Endodermal cell (in vitro differentiated cells): ENCODE measurements around the gene ASB15. TPM values are rescaled to one million over a fixed set of nuclear protein-coding genes. Genes with fewer than 3 reads are reported as not detected.

Source experiments
- DNase-seq: peaks from one replicate; pipeline ENCODE4 v3.0.0-alpha.2; 2017
- H3K27ac ChIP-seq: 2 replicates; pipeline ENCODE4 v1.5.1; 2013; ENCODE audit warnings: mild to moderate bottlenecking, low read depth, low read length, moderate library complexity
- H3K27me3 ChIP-seq: 2 replicates; pipeline ENCODE4 v1.6.1; 2013; ENCODE audit warnings: mild to moderate bottlenecking, low read length, moderate library complexity; ENCODE audit not compliant: insufficient read depth, control insufficient read depth, poor library complexity, severe bottlenecking
- H3K36me3 ChIP-seq: 2 replicates; pipeline ENCODE4 v1.7.0; 2013; ENCODE audit warnings: mild to moderate bottlenecking, low read length, moderate library complexity; ENCODE audit not compliant: control insufficient read depth, insufficient read depth
- H3K4me1 ChIP-seq: one replicate; pipeline ENCODE4 v1.7.0; 2013; ENCODE audit warnings: low read length; ENCODE audit not compliant: control insufficient read depth, insufficient read depth
- H3K4me3 ChIP-seq: 2 replicates; pipeline ENCODE4 v1.5.1; 2013; ENCODE audit warnings: mild to moderate bottlenecking, low read length, moderate library complexity
- H3K9ac ChIP-seq: 2 replicates; pipeline ENCODE4 v1.6.1; 2013; ENCODE audit warnings: mild to moderate bottlenecking, low read length, moderate library complexity; ENCODE audit not compliant: poor library complexity, severe bottlenecking; ENCODE audit errors: extremely low read depth
- H3K9me3 ChIP-seq: 2 replicates; pipeline ENCODE4 v1.6.1; 2013; ENCODE audit warnings: mild to moderate bottlenecking, low read length, moderate library complexity; ENCODE audit not compliant: control insufficient read depth
- H3K27ac Mint-ChIP-seq: 2 replicates; pipeline ENCODE4 v1.8.0; 2020; ENCODE audit warnings: mixed read lengths
- H3K27me3 Mint-ChIP-seq: 2 replicates; pipeline ENCODE4 v1.8.0; 2021; ENCODE audit warnings: mild to moderate bottlenecking, mixed read lengths; ENCODE audit not compliant: insufficient read depth
- H3K36me3 Mint-ChIP-seq: 2 replicates; pipeline ENCODE4 v1.8.0; 2020; ENCODE audit warnings: low read depth, mixed read lengths
- H3K4me1 Mint-ChIP-seq: 2 replicates; pipeline ENCODE4 v1.8.0; 2020; ENCODE audit warnings: mixed read lengths
- H3K4me3 Mint-ChIP-seq: 2 replicates; pipeline ENCODE4 v1.8.0; 2020; ENCODE audit warnings: mild to moderate bottlenecking, moderate library complexity, mixed read lengths
- H3K9me3 Mint-ChIP-seq: 2 replicates; pipeline ENCODE4 v1.8.0; 2020; ENCODE audit warnings: mild to moderate bottlenecking, mixed read lengths
- CTCF ChIP-seq: fragments of 200-600 bp; sonication (generic); conservative IDR thresholded peaks from 2 replicates; pipeline ENCODE4 v1.5.0; 2021; ENCODE audit warnings: antibody characterized with exemption, mild to moderate bottlenecking
- WGBS, 2 experiments: methylation state at CpG; one replicate each; pipeline versions ENCODE4 v1.1.5 to v1.1.7; 2013; ENCODE audit warnings: missing lambda C conversion rate in 2 of 2, mixed read lengths in 1 of 2; ENCODE audit not compliant: insufficient coverage in 1 of 2, insufficient read length in 1 of 2; 5-methylcytosine and 5-hydroxymethylcytosine counted together
- total RNA-seq, 2 donors: library from RNA; stranded (reverse); fragmentation: NEBNext Ultra II Directional in 1 of 2; extraction: Animal tissue kit (Norgen Biotek cat#: 25700) in 1 of 2; gene quantifications; 2 replicates in 1 of 2; 3 replicates in 1 of 2; pipeline ENCODE4 v1.2.1, GENCODE V29; 2021

ASB15 gene
- total RNA-seq, 2 donors from 2014 or later: not detected

- Mint-ChIP-seq H3K9me3 (no peaks in the 10 kb centered on the region), H3K36me3 (no peaks in the 10 kb centered on the region), H3K4me1 (peaks cover 14% of the 10 kb centered on the region), H3K27me3 (no peaks in the 10 kb centered on the region), H3K4me3 (no peak overlapping the region), H3K27ac (no peak overlapping the region)
- Histone ChIP-seq H3K27ac (no peak overlapping the region), H3K9me3 (no peaks in the 10 kb centered on the region), H3K9ac (no peak overlapping the region), H3K4me3 (no peak overlapping the region), H3K27me3 (no peaks in the 10 kb centered on the region), H3K4me1 (peaks cover 4% of the 10 kb centered on the region), H3K36me3 (no peaks in the 10 kb centered on the region)
- no peak for DNase-seq
- 83 to 84% methylated on average over 1 to 2 of the region's 2 CpGs for WGBS, 2 experiments
- TF ChIP-seq CTCF: no peak
Measured at GRCh38 chr7:123650595-123650994, 49.0 kb downstream of the ASB15 start.

GRCh38 chr7:123652406-123652805 is 50.8 kb downstream of the ASB15 start:
- DNase-seq: no peak
- H3K4me1 ChIP-seq: peaks cover 4% of the 10 kb centered on the region
- Mint-ChIP-seq H3K27ac (no peak overlapping the region), H3K36me3 (no peaks in the 10 kb centered on the region), H3K9me3 (no peaks in the 10 kb centered on the region), H3K4me3 (no peak overlapping the region), H3K27me3 (peaks cover 2% of the 10 kb centered on the region), H3K4me1 (peaks cover 14% of the 10 kb centered on the region)
- H3K4me3 ChIP-seq: no peak overlapping the region
- H3K27ac ChIP-seq: no peak overlapping the region
- 100% methylated on average over 1 of the region's 1 CpG; no CpG with 5 or more reads in 1 of the 2 experiments for WGBS, 2 experiments
- H3K27me3 ChIP-seq: no peaks in the 10 kb centered on the region
- H3K36me3 ChIP-seq: no peaks in the 10 kb centered on the region
- H3K9me3 ChIP-seq: no peaks in the 10 kb centered on the region
- no peak for TF ChIP-seq CTCF
- H3K9ac ChIP-seq: no peak overlapping the region

- Histone ChIP-seq H3K36me3 (no peaks in the 10 kb centered on the region), H3K4me1 (peaks cover 7% of the 10 kb centered on the region), H3K9ac (no peak overlapping the region), H3K27ac (no peak overlapping the region), H3K27me3 (no peaks in the 10 kb centered on the region), H3K9me3 (no peaks in the 10 kb centered on the region), H3K4me3 (no peak overlapping the region)
- Mint-ChIP-seq H3K4me3 (no peak overlapping the region), H3K4me1 (peaks cover 17% of the 10 kb centered on the region), H3K27me3 (peaks cover 2% of the 10 kb centered on the region), H3K27ac (no peak overlapping the region), H3K36me3 (no peaks in the 10 kb centered on the region), H3K9me3 (no peaks in the 10 kb centered on the region)
- 90 to 93% methylated on average over 5 of the region's 6 CpGs for WGBS, 2 experiments
- TF ChIP-seq CTCF: no peak
- DNase-seq: no peak
Measured at GRCh38 chr7:123653162-123653561, 51.5 kb downstream of the ASB15 start.
